Activated naive CD4-positive, alpha-beta T cell treated with anti-CD3 and anti-CD28 coated beads, Interleukin-2, amount 50 U/mL, for 16 hours (primary cell): ENCODE measurements around the gene ADCY3.
"Not testable (repeated sequence)": the region's sequence is repeated elsewhere in the genome, so short reads cannot be mapped to it uniquely, and the experiment has no call there.

Experiments
- DNase-seq: peaks from one replicate; pipeline ENCODE4 v3.0.0-alpha.2; 2020

ADCY3 gene

GRCh38 chr2:24800487-24800886 is 119.5 kb downstream of the ADCY3 start:
- DNase-seq = not testable (repeated sequence)

DNA sequence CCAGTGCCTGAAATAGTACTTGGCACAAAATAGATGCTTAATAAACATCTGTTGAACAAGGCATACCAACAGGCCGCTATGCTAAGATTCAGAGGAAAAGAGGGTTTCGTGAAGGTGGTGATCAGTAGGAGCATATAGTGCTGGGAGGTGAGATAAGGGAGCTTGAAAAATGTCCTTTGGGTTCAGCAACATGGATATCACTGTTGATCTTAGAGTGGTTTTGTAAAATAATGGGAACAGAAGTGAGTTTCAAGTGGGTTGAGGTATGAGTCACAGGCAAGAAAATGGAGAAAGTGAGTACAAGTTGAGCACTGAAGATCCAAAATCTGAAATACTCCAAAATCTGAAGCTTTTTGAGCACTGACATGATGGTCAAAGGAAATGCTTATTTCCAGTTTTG is 122.4 kb downstream of the ADCY3 start:
- no peak for DNase-seq

GRCh38 chr2:24793761-24794435 is 126.1 kb downstream of the ADCY3 start:
- DNase-seq = no peak

- DNase-seq = peak; percentile 94
These were observed 126.9 kb downstream of the ADCY3 start, which contains the start of the genes CENPO and PTRHD1 for GRCh38 chr2:24792874-24793760. CENPO (plus strand) TSS chr2:24793425; CDS start chr2:24793920, 495 bp downstream. PTRHD1 (minus strand) TSS chr2:24793391; CDS start chr2:24793377, 14 bp downstream.

DNA sequence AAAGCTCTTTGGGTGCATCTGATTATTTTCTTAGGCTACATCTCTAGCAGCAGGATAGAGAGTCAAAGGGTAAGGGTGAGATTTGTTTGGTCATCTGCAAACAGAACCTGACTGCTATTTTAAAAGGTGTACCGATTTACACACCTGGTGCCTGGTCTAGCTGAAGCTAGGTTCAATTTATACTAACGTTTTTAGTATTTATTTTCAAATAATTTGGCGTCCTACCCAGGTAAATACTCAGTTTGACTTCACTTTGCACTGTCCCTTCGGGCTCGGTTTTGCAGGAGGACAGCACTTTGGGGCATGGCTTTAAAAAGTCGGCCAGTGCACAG is 127.5 kb downstream of the ADCY3 start:
- DNase-seq = no peak

GRCh38 chr2:24791452-24791851 is 128.6 kb downstream of the ADCY3 start:
- no peak for DNase-seq

GRCh38 chr2:24788816-24789215 is 131.2 kb downstream of the ADCY3 start:
- no peak for DNase-seq

DNA sequence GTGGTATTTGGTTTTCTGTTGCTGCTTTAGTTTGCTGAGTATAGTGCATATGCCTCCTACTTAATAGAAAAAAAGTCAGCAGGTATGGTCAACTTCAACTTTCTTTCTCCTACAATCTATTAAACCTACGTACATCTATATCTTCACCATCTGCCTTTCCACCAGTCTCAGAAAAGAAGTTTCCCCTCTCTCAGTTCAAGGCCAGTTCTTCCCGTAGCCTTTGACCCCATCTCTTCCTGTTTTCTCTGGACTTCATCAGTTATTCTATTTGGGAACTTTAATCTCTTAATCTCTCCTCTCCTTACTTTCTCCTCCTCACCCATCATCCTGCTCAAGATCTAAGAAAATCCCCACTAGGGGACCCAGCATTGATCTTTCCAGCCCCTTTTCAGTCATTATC is 132.5 kb downstream of the ADCY3 start:
- no peak for DNase-seq

- DNase-seq = no peak
These were observed 134.2 kb downstream of the ADCY3 start for GRCh38 chr2:24785671-24786321.

DNA sequence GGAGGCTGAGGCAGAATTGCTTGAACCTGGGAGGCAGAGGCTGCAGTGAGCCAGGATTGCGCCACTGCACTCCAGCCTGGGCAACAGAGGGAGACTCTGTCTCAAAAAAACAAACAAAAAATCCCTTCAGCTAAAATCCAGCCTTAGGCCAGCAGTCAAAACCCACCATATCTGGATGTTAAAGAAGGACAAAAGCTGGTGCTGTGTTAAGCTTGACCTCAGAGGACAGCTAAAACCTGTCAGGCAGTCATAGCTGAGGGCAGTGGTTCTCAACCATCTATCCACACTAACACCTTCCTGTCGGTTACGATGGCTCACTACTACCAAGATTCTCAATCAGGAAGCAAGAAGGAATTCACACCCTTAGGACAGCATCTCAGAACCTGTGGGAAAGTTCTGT is 136.4 kb downstream of the ADCY3 start:
- DNase-seq = no peak

- DNase-seq = no peak
These were observed 140.9 kb downstream of the ADCY3 start for GRCh38 chr2:24779116-24779515.

- no peak for DNase-seq
These were observed 145.7 kb downstream of the ADCY3 start for GRCh38 chr2:24774373-24774772.

DNA sequence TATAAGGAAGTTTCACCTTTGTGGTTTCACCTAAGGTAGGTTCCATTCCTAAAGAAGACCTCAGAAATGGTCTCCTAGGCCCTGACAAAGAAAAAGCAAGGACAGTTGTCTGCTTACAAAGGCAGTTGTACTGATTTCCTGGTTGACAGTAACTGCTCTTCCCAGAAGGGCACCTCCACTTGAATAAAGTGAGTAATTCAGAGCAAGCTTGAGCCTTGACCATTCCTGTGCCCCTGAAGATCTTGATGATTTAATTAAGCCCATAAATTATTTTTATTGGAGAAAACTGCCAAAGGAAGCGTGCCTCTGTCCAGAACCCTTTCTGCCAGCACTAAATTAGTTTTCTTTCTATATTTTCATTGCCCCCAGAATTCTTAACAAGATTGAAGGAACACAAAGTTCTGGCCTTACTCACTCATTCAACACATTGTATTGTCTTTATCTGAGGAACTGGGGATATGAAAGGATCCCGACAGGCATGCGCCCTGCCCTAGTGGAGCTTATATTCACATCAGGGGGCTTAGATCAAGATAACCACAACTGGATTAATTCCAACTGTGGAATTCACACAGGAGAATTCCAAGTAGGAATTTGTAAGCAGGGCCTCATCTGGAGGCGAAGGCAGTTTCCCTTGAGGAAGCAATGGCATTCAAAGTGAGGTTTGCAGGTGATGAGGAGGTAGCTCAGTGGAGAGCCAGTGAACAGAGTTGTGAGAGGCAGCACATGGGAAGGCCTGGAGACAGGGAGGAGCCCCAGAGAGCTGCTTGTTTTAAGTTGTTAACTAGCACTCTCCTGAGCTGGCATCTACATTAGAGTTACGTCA is 148.1 kb downstream of the ADCY3 start:
- DNase-seq = no peak

- no peak for DNase-seq
These were observed 149.0 kb downstream of the ADCY3 start for GRCh38 chr2:24771061-24771460.
